ENCODE results near the gene RIPK3. TPM values are rescaled to one million over a fixed set of nuclear protein-coding genes. Genes with fewer than 3 reads are reported as not detected.
A peak's percentile ranks its signal among the peaks of the same experiment; 100 is the strongest.

The RIPK3 gene
- total and polyA plus RNA-seq, 7 donors = 0.94 to 1.9 (median 1.2) TPM

- peaks cover 0 to 46% (median 6%) of the 10 kb centered on the region in 3 donors for H3K27me3 ChIP-seq (ENCODE audit: insufficient read depth in 3 of 3, low read length in 2 of 3)
- H3K36me3 ChIP-seq (ENCODE audit: insufficient read depth in 1 of 2, low read depth in 1 of 2) = no peaks in the 10 kb centered on the region
- H3K27ac ChIP-seq = peak within 1 kb of the TSS; percentile 71
- H3K4me3 ChIP-seq = peak within 1 kb of the TSS; percentile 65
- peak in 2 of 4 donors; percentile 14 to 29 for ATAC-seq
- peak; percentile 51 to 68 for DNase-seq
- no peaks in the 10 kb centered on the region for H3K9me3 ChIP-seq
- TF ChIP-seq, protein P1, sequence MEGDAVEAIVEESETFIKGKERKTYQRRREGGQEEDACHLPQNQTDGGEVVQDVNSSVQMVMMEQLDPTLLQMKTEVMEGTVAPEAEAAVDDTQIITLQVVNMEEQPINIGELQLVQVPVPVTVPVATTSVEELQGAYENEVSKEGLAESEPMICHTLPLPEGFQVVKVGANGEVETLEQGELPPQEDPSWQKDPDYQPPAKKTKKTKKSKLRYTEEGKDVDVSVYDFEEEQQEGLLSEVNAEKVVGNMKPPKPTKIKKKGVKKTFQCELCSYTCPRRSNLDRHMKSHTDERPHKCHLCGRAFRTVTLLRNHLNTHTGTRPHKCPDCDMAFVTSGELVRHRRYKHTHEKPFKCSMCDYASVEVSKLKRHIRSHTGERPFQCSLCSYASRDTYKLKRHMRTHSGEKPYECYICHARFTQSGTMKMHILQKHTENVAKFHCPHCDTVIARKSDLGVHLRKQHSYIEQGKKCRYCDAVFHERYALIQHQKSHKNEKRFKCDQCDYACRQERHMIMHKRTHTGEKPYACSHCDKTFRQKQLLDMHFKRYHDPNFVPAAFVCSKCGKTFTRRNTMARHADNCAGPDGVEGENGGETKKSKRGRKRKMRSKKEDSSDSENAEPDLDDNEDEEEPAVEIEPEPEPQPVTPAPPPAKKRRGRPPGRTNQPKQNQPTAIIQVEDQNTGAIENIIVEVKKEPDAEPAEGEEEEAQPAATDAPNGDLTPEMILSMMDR (IDR thresholded peaks at IDR 0.05) = no peak
- intact Hi-C loops (cut with DNase I) = no loop called here
- 1 to 4% (median 3%) methylated on average over 55 to 65 of the region's 65 CpGs for WGBS, 3 donors
- peaks cover 10% of the 10 kb centered on the region for H3K4me1 ChIP-seq
These were observed 5.1 kb downstream of the RIPK3 start, which contains the start of gene ADCY4 for GRCh38 chr14:24334431-24335291. Gene ADCY4, minus strand, starts transcription at chr14:24335071. Its CDS starts 419 bp downstream, at chr14:24334652.

DNA sequence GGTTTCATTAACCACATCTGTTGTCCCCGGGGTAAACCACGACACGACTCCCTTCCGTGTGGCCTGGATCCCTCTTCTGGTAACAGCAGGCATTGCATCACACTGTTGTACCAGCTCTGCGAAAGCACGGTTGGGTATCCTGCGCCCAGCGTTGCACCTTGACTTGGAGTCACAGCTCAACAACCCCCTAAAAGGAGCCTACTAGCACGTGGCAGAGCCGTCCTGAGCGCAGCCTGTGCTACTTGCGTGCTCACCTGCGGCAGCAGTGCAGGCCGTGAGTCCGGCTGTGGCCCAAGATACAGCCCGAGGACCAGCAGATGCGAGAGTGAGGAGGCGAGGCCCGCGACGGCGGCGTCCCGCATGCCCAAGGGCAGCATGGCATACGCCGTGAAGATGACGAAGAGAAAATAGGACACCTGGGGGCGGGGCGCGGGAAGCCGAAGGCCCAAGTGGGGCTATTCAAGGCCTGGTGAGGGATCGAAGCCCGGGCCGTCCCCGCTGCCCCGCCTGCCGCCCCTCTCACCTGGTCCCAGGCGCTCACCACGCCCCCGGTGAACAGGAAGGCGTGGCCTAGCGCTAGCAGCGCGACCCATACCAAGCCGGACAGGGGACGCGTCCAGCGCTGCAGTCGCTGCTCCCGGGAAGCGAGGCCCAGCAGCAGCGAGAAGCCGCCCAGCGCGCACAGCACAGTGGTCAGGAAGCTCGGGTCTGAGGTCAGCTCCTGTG, 7.4 kb downstream of the RIPK3 start:
- peaks cover 0 to 39% (median 4%) of the 10 kb centered on the region in 3 donors for H3K27me3 ChIP-seq (ENCODE audit: insufficient read depth in 3 of 3, low read length in 2 of 3)
- 21 to 28% (median 23%) methylated on average over 53 to 56 of the region's 56 CpGs for WGBS, 3 donors
- DNase-seq (peak; percentile 54 to 75), ATAC-seq (peak; percentile 68 to 79 (median 72))
- TF ChIP-seq, protein P1 (IDR thresholded peaks at IDR 0.05) = peak; percentile 59
- intact Hi-C loops (cut with DNase I) = loop anchor here in 1 of 2 donors (2.0 kb wide), 1 partner anchor 102 kb away; no protein-coding TSS in a partner anchor
- H3K9me3 ChIP-seq = no peaks in the 10 kb centered on the region
- H3K27ac ChIP-seq = no peak overlapping the region
- H3K4me1 ChIP-seq = peaks cover 10% of the 10 kb centered on the region
- peak overlapping the region; percentile 35 for H3K4me3 ChIP-seq
- H3K36me3 ChIP-seq (ENCODE audit: insufficient read depth in 1 of 2, low read depth in 1 of 2) = no peaks in the 10 kb centered on the region

DNA sequence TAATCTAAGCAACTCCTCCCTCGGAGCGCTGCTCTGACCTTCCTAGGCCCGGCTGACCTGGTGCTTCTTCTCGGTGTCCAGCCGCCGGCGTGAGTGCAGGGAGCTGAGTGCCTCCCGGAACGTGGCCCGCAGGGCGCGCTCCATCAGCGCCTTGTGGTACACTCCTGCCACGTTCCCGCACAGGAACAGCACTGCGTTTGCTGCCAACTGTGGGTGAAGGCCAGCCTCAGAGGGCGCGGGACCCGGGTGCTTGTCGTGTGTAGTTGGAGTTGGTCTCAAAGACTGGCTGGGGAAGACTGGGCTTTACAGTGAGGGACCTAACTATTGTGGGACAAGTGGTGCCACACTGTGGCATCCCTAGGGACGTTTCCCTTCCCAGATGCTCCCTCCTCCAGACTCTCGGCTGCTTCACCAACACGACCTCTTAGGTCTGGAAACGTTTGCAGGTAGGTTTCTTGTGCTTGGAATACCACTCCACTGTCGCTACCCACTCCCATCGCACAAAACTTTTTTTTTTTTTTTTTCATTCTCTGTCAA, 8.0 kb downstream of the RIPK3 start:
- intact Hi-C loops (cut with DNase I) = loop anchor here (1.0 to 2.0 kb wide), 2 partner anchors 103 to 105 kb away; no protein-coding TSS in a partner anchor
- ATAC-seq = no peak
- no peaks in the 10 kb centered on the region for H3K9me3 ChIP-seq
- no peak overlapping the region for H3K27ac ChIP-seq
- TF ChIP-seq, protein P1 (IDR thresholded peaks at IDR 0.05) = no peak
- no peak for DNase-seq
- WGBS, 3 donors = 45 to 56% (median 48%) methylated on average over 26 of the region's 26 CpGs
- H3K27me3 ChIP-seq (ENCODE audit: insufficient read depth in 3 of 3, low read length in 2 of 3) = peaks cover 0 to 39% (median 4%) of the 10 kb centered on the region in 3 donors
- H3K36me3 ChIP-seq (ENCODE audit: insufficient read depth in 1 of 2, low read depth in 1 of 2) = no peaks in the 10 kb centered on the region
- H3K4me1 ChIP-seq = peaks cover 10% of the 10 kb centered on the region
- H3K4me3 ChIP-seq = no peak overlapping the region

DNA sequence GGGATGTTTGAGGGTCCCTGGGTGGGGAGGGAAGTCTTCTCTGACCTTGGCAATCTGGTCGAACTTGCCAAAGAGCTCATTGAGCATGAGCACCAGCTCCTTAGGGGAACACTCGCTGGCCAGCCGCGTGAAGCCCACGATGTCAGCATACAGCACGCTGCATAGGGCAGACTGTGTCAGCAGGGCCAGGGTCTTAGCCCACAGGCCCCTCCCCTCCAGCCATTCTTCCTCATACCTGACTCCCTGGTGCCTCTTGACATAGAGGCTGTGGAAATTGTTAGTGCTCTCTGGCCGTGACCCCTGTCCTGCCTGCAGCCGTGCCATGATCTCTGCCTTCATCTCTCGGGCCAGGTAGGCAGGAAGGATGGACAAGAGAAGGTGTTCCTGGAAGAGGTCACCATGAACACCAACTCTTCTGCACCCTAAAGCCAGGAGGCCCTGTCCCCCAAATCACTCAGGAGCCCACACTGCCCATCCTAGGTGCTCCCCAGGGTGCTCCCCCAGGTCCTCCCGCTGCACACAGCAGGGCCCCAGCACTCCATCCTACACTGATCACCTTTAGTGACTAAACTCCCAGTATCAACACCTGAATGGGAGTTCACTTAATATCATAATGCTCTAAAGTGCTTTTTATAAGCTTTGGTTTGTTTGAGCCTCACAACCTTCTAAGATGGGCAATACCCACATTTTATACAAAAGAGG, 8.7 kb downstream of the RIPK3 start:
- TF ChIP-seq, protein P1 (IDR thresholded peaks at IDR 0.05) = no peak
- H3K4me1 ChIP-seq = peaks cover 10% of the 10 kb centered on the region
- no peak for ATAC-seq
- H3K9me3 ChIP-seq = no peaks in the 10 kb centered on the region
- intact Hi-C loops (cut with DNase I) = loop anchor here in 1 of 2 donors (1.0 kb wide), 1 partner anchor 105 kb away; no protein-coding TSS in a partner anchor
- WGBS, 3 donors = 89 to 92% (median 90%) methylated on average over 10 of the region's 10 CpGs
- no peaks in the 10 kb centered on the region for H3K36me3 ChIP-seq (ENCODE audit: insufficient read depth in 1 of 2, low read depth in 1 of 2)
- DNase-seq = no peak
- no peak overlapping the region for H3K27ac ChIP-seq
- H3K27me3 ChIP-seq (ENCODE audit: insufficient read depth in 3 of 3, low read length in 2 of 3) = peaks cover 0 to 32% (median 4%) of the 10 kb centered on the region in 3 donors
- no peak overlapping the region for H3K4me3 ChIP-seq

Measured in psoas muscle (tissue), 8 donors.